SK-N-SH (cell line): Measurements from ENCODE around the gene DEPDC4. TPM values are rescaled to one million over a fixed set of nuclear protein-coding genes. Genes with fewer than 3 reads are reported as not detected.
"Not testable (repeated sequence)": the region's sequence is repeated elsewhere in the genome, so short reads cannot be mapped to it uniquely, and the experiment has no call there.

ENCODE experiments used
- CTCF ChIA-PET: fragments of 300-600, 350-600 bp; formaldehyde crosslinking; extraction: SDS; loops from one replicate; lab custom pipeline; 2021; lab: Yijun Ruan, JAX
- POLR2A ChIA-PET: fragments of 350-600 bp; sonication (Branson Sonifier 250); formaldehyde crosslinking; extraction: SDS; loops from one replicate; lab custom pipeline; 2020; ENCODE audit warnings: antibody characterized with exemption, inconsistent platforms; lab: Yijun Ruan, JAX
- DNase-seq: peaks from one replicate; pipeline ENCODE4 v3.0.0; 2012
- H2AFZ ChIP-seq: fragments of 200-600 bp; sonication (generic); 2 replicates; pipeline ENCODE4 v1.8.1; 2016; ENCODE audit warnings: antibody characterized with exemption, mild to moderate bottlenecking, low read depth
- H3F3A ChIP-seq: fragments of 200-600 bp; sonication (generic); replicated peaks from 2 replicates; pipeline ENCODE3; 2016; ENCODE audit warnings: antibody characterized with exemption, mild to moderate bottlenecking; ENCODE audit not compliant: insufficient read depth
- H3K27ac ChIP-seq, 2 experiments: fragments of 200-500 bp in 1 of 2; fragments of 200-600 bp in 1 of 2; sonication (Bioruptor generic) in 1 of 2; sonication (generic), shearing (Covaris generic) in 1 of 2; 2 replicates each; pipeline versions ENCODE4 v1.5.1 to v1.6.1; 2014 to 2016; ENCODE audit warnings: low read depth in 2 of 2, inconsistent platforms in 1 of 2, low read length in 1 of 2, mild to moderate bottlenecking in 1 of 2, mixed read lengths in 1 of 2
- H3K27me3 ChIP-seq: fragments of 200-600 bp; sonication (generic), shearing (Covaris generic); 2 replicates; pipeline ENCODE4 v1.6.1; 2016; ENCODE audit warnings: mixed run types; ENCODE audit not compliant: insufficient read depth
- H3K36me3 ChIP-seq, 2 experiments: fragments of 200-500 bp in 1 of 2; fragments of 200-600 bp in 1 of 2; sonication (Bioruptor generic) in 1 of 2; sonication (generic) in 1 of 2; replicated peaks in 1 of 2; 2 replicates each; pipeline versions ENCODE3 to v1.5.1; 2014 to 2016; ENCODE audit warnings: low read length in 1 of 2, mild to moderate bottlenecking in 1 of 2; ENCODE audit not compliant: insufficient read depth in 2 of 2, control insufficient read depth in 1 of 2
- H3K4me1 ChIP-seq, 2 experiments: fragments of 200-500 bp in 1 of 2; fragments of 200-600 bp in 1 of 2; sonication (Bioruptor generic) in 1 of 2; sonication (generic), shearing (Covaris generic) in 1 of 2; 2 replicates each; pipeline versions ENCODE4 v1.5.1 to v1.6.1; 2014 to 2016; ENCODE audit warnings: low read depth in 1 of 2, low read length in 1 of 2, mixed run types in 1 of 2; ENCODE audit not compliant: insufficient read depth in 2 of 2, control insufficient read depth in 1 of 2
- H3K4me2 ChIP-seq: fragments of 200-600 bp; sonication (generic), shearing (Covaris generic); 2 replicates; pipeline ENCODE4 v1.6.1; 2017; ENCODE audit warnings: mixed run types
- H3K4me3 ChIP-seq, 2 experiments: fragments of 200-500 bp in 1 of 2; fragments of 200-600 bp in 1 of 2; sonication (Bioruptor generic) in 1 of 2; sonication (generic), shearing (Covaris generic) in 1 of 2; 2 replicates each; pipeline versions ENCODE4 v1.5.1 to v1.8.1; 2014 to 2016; ENCODE audit warnings: low read depth in 2 of 2, inconsistent platforms in 1 of 2, low read length in 1 of 2, mild to moderate bottlenecking in 1 of 2, mixed read lengths in 1 of 2, moderate library complexity in 1 of 2
- H3K79me2 ChIP-seq: fragments of 200-600 bp; sonication (generic); 2 replicates; pipeline ENCODE4 v1.8.1; 2017; ENCODE audit warnings: mild to moderate bottlenecking; ENCODE audit not compliant: insufficient read depth
- H3K9ac ChIP-seq: fragments of 200-600 bp; sonication (generic); 2 replicates; pipeline ENCODE4 v1.6.1; 2017; ENCODE audit warnings: mixed run types
- H3K9me2 ChIP-seq: fragments of 200-600 bp; sonication (generic); 2 replicates; pipeline ENCODE4 v1.6.1; 2017; ENCODE audit warnings: mixed run types
- H3K9me3 ChIP-seq: fragments of 200-600 bp; sonication (generic); 2 replicates; pipeline ENCODE4 v1.6.1; 2017; ENCODE audit warnings: mixed run types, mild to moderate bottlenecking, moderate library complexity
- H4K20me1 ChIP-seq: fragments of 200-600 bp; sonication (generic); 2 replicates; pipeline ENCODE4 v1.6.1; 2017; ENCODE audit warnings: mild to moderate bottlenecking, mixed run types; ENCODE audit not compliant: insufficient read depth
- CHD2 ChIP-seq: fragments of 150-350 bp; IDR thresholded peaks from 2 replicates; pipeline ENCODE4 v1.6.1; 2018; ENCODE audit warnings: low read length; ENCODE audit not compliant: partially characterized antibody
- EP300 ChIP-seq, 2 experiments: IDR thresholded peaks; 2 replicates each; pipeline versions ENCODE4 v1.4.0 to v1.6.1; 2012; ENCODE audit warnings: borderline replicate concordance in 1 of 2, low read depth in 1 of 2, low read length in 1 of 2
- FOXJ3 ChIP-seq: sonication (generic); formaldehyde crosslinking; IDR thresholded peaks from 2 replicates; pipeline ENCODE4 v1.5.1; 2020; ENCODE audit warnings: mild to moderate bottlenecking, missing genetic modification reagents
- GATA2 ChIP-seq: sonication (generic); formaldehyde crosslinking; IDR thresholded peaks from 2 replicates; pipeline ENCODE4 v1.5.0; 2020; ENCODE audit warnings: mild to moderate bottlenecking, missing genetic modification reagents
- JUND ChIP-seq: IDR thresholded peaks from 2 replicates; pipeline ENCODE4 v1.4.0; 2012
- MAX ChIP-seq: IDR thresholded peaks from 2 replicates; pipeline ENCODE4 v1.4.0; 2012; ENCODE audit warnings: low read depth
- MXI1 ChIP-seq: IDR thresholded peaks from 2 replicates; pipeline ENCODE4 v1.6.1; 2012; ENCODE audit warnings: mild to moderate bottlenecking, low read depth, low read length, improper control_type of control experiment
- NRF1 ChIP-seq: IDR thresholded peaks from 2 replicates; pipeline ENCODE4 v1.6.1; 2012; ENCODE audit warnings: low read depth, mild to moderate bottlenecking, low read length
- POLR2AphosphoS5 ChIP-seq: IDR thresholded peaks from 2 replicates; pipeline ENCODE4 v1.6.1; 2012; ENCODE audit warnings: low read depth, low read length
- TAF1 ChIP-seq: IDR thresholded peaks from 2 replicates; pipeline ENCODE4 v1.6.1; 2012; ENCODE audit warnings: low read depth, mild to moderate bottlenecking, low read length, moderate library complexity, borderline replicate concordance
- TCF12 ChIP-seq: IDR thresholded peaks from 2 replicates; pipeline ENCODE4 v1.4.0; 2012
- WGBS: methylation state at CpG from one replicate; pipeline ENCODE4 v1.1.6; 2017; ENCODE audit warnings: low lambda C conversion rate; 5-methylcytosine and 5-hydroxymethylcytosine counted together
- polyA plus RNA-seq, 3 experiments: library from polyadenylated mRNA; depleted of rRNA; stranded (reverse); fragments of >200 nt; gene quantifications; 2 replicates each; pipeline ENCODE4 v1.2.3, GENCODE V29; 2012
- TF ChIP-seq, protein P1 (sequence below): fragments of 150-350 bp; IDR thresholded peaks from 2 replicates; pipeline ENCODE4 v1.6.1; 2016; ENCODE audit warnings: mild to moderate bottlenecking, low read depth, low read length
- TF ChIP-seq, protein P2 (sequence below): IDR thresholded peaks from 2 replicates; pipeline ENCODE4 v1.6.1; 2012; ENCODE audit warnings: mild to moderate bottlenecking, low read depth, low read length, moderate library complexity
- TF ChIP-seq, protein P3 (sequence below): fragments of 150-350 bp; IDR thresholded peaks from 2 replicates; pipeline ENCODE4 v1.6.1; 2017; ENCODE audit warnings: antibody characterized with exemption, low read length, low read depth, borderline replicate concordance
- TF ChIP-seq, protein P4 (sequence below): fragments of 200-600 bp; sonication (generic); IDR thresholded peaks from 2 replicates; pipeline ENCODE4 v1.6.1; 2017; ENCODE audit warnings: antibody characterized with exemption, mild to moderate bottlenecking, moderate library complexity

DEPDC4 gene
- polyA plus RNA-seq, 1 of the 3 experiments (the other 2 are of a cell fraction), result 0.76 TPM

GRCh38 chr12:100295764-100296555 lies 29.1 kb upstream of the DEPDC4 start (continued):
- TF ChIP-seq, protein P1, sequence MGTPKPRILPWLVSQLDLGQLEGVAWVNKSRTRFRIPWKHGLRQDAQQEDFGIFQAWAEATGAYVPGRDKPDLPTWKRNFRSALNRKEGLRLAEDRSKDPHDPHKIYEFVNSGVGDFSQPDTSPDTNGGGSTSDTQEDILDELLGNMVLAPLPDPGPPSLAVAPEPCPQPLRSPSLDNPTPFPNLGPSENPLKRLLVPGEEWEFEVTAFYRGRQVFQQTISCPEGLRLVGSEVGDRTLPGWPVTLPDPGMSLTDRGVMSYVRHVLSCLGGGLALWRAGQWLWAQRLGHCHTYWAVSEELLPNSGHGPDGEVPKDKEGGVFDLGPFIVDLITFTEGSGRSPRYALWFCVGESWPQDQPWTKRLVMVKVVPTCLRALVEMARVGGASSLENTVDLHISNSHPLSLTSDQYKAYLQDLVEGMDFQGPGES, result no peak

GRCh38 chr12:100294366-100294765 lies 27.5 kb upstream of the DEPDC4 start:
- POLR2A ChIA-PET, DNase-seq, H3K4me3 ChIP-seq, H2AFZ ChIP-seq, H3K4me2 ChIP-seq, CTCF ChIA-PET, H3F3A ChIP-seq, H3K9ac ChIP-seq, H3K9me2 ChIP-seq, H3K27ac ChIP-seq, H3K27me3 ChIP-seq, H3K4me1 ChIP-seq, H4K20me1 ChIP-seq, H3K9me3 ChIP-seq: not testable (repeated sequence)
- peaks cover 18% of the 10 kb centered on the region for H3K79me2 ChIP-seq
- peaks cover 23 to 36% of the 10 kb centered on the region in 2 experiments for H3K36me3 ChIP-seq
- WGBS, result no CpG with 5 or more reads among the region's 24 CpGs

- H3K79me2 ChIP-seq, result peaks cover 20% of the 10 kb centered on the region
- POLR2A ChIA-PET, result no interaction called here
- no peak overlapping the region for H3K27ac ChIP-seq
- no peaks in the 10 kb centered on the region for H3K9me3 ChIP-seq
- H3K4me2 ChIP-seq, result no peak overlapping the region
- WGBS, result 100% methylated on average over 1 of the region's 1 CpG
- no peak overlapping the region for H3K9ac ChIP-seq
- TF ChIP-seq GATA2 (no peak), TCF12 (no peak), NRF1 (no peak), JUND (no peak), TAF1 (no peak), CHD2 (no peak), FOXJ3 (no peak), MXI1 (no peak), POLR2AphosphoS5 (no peak), MAX (no peak), EP300 (IDR thresholded peaks at IDR 0.05; ENCODE audit: borderline replicate concordance in 1 of 2, low read depth in 1 of 2, low read length in 1 of 2) (no peak)
- TF ChIP-seq, protein P2, sequence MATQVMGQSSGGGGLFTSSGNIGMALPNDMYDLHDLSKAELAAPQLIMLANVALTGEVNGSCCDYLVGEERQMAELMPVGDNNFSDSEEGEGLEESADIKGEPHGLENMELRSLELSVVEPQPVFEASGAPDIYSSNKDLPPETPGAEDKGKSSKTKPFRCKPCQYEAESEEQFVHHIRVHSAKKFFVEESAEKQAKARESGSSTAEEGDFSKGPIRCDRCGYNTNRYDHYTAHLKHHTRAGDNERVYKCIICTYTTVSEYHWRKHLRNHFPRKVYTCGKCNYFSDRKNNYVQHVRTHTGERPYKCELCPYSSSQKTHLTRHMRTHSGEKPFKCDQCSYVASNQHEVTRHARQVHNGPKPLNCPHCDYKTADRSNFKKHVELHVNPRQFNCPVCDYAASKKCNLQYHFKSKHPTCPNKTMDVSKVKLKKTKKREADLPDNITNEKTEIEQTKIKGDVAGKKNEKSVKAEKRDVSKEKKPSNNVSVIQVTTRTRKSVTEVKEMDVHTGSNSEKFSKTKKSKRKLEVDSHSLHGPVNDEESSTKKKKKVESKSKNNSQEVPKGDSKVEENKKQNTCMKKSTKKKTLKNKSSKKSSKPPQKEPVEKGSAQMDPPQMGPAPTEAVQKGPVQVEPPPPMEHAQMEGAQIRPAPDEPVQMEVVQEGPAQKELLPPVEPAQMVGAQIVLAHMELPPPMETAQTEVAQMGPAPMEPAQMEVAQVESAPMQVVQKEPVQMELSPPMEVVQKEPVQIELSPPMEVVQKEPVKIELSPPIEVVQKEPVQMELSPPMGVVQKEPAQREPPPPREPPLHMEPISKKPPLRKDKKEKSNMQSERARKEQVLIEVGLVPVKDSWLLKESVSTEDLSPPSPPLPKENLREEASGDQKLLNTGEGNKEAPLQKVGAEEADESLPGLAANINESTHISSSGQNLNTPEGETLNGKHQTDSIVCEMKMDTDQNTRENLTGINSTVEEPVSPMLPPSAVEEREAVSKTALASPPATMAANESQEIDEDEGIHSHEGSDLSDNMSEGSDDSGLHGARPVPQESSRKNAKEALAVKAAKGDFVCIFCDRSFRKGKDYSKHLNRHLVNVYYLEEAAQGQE, result no peak
- TF ChIP-seq, protein P3, sequence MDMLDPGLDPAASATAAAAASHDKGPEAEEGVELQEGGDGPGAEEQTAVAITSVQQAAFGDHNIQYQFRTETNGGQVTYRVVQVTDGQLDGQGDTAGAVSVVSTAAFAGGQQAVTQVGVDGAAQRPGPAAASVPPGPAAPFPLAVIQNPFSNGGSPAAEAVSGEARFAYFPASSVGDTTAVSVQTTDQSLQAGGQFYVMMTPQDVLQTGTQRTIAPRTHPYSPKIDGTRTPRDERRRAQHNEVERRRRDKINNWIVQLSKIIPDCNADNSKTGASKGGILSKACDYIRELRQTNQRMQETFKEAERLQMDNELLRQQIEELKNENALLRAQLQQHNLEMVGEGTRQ, result no peak
- TF ChIP-seq, protein P4, sequence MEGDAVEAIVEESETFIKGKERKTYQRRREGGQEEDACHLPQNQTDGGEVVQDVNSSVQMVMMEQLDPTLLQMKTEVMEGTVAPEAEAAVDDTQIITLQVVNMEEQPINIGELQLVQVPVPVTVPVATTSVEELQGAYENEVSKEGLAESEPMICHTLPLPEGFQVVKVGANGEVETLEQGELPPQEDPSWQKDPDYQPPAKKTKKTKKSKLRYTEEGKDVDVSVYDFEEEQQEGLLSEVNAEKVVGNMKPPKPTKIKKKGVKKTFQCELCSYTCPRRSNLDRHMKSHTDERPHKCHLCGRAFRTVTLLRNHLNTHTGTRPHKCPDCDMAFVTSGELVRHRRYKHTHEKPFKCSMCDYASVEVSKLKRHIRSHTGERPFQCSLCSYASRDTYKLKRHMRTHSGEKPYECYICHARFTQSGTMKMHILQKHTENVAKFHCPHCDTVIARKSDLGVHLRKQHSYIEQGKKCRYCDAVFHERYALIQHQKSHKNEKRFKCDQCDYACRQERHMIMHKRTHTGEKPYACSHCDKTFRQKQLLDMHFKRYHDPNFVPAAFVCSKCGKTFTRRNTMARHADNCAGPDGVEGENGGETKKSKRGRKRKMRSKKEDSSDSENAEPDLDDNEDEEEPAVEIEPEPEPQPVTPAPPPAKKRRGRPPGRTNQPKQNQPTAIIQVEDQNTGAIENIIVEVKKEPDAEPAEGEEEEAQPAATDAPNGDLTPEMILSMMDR, result no peak
- TF ChIP-seq, all 33 proteins: peak for 0
- H3F3A ChIP-seq, result peaks cover 7% of the 10 kb centered on the region
- no peaks in the 10 kb centered on the region for H3K4me1 ChIP-seq
- H4K20me1 ChIP-seq, result no peaks in the 10 kb centered on the region; the same call in 1 of the 2 replicates
- peaks cover 24 to 26% of the 10 kb centered on the region in 2 experiments for H3K36me3 ChIP-seq
- no peak for DNase-seq
- H3K9me2 ChIP-seq, result no peaks in the 10 kb centered on the region
- H3K4me3 ChIP-seq, result no peak overlapping the region
- H3K27me3 ChIP-seq, result no peaks in the 10 kb centered on the region
- CTCF ChIA-PET, result interaction anchor here (1.5 kb wide), 1 partner anchor 13 kb away, joined by 3 read pairs; no protein-coding TSS in a partner anchor
- H2AFZ ChIP-seq, result no peak overlapping the region
Measured at GRCh38 chr12:100293017-100293416, 26.1 kb upstream of the DEPDC4 start.
